SU-DHL-6 (cell line): ENCODE data around the gene INPP4B.

ENCODE experiments used
- H2AFZ ChIP-seq: fragments of 200-600 bp; sonication (generic); 2 replicates; pipeline ENCODE4 v1.6.1; 2014; ENCODE audit warnings: low read depth, mild to moderate bottlenecking, moderate library complexity, mixed read lengths, antibody characterized with exemption, low read length; ENCODE audit not compliant: severe bottlenecking
- H3F3A ChIP-seq: fragments of 200-600 bp; shearing (Covaris generic); 2 replicates; pipeline ENCODE4 v1.6.0; 2016; ENCODE audit warnings: antibody characterized with exemption, mild to moderate bottlenecking; ENCODE audit not compliant: insufficient read depth
- H3K27ac ChIP-seq: fragments of 200-600 bp; sonication (generic); 2 replicates; pipeline ENCODE4 v1.5.1; 2016; ENCODE audit warnings: low read depth, mild to moderate bottlenecking, low read length, moderate library complexity, mixed read lengths
- H3K27me3 ChIP-seq: fragments of 200-600 bp; sonication (generic), shearing (Covaris generic); 2 replicates; pipeline ENCODE4 v1.6.0; 2014; ENCODE audit warnings: mild to moderate bottlenecking, low read length
- H3K36me3 ChIP-seq: fragments of 200-600 bp; sonication (generic); 2 replicates; pipeline ENCODE4 v1.6.1; 2014; ENCODE audit warnings: mild to moderate bottlenecking, low read length, mixed read lengths
- H3K4me2 ChIP-seq: fragments of 300-600, 200-600 bp; shearing (Covaris generic), sonication (generic); 2 replicates; pipeline ENCODE4 v1.6.0; 2014; ENCODE audit warnings: low read length, low read depth, mild to moderate bottlenecking; ENCODE audit not compliant: poor library complexity, severe bottlenecking
- H3K4me3 ChIP-seq: fragments of 200-600 bp; sonication (generic); 2 replicates; pipeline ENCODE4 v1.5.1; 2014; ENCODE audit warnings: antibody characterized with exemption, low read length, mild to moderate bottlenecking, mixed read lengths; ENCODE audit not compliant: insufficient read depth, poor library complexity, severe bottlenecking
- H3K79me2 ChIP-seq: fragments of 200-600 bp; sonication (generic); 2 replicates; pipeline ENCODE4 v1.6.1; 2014; ENCODE audit warnings: mild to moderate bottlenecking, low read length, moderate library complexity; ENCODE audit not compliant: insufficient read depth
- H3K9ac ChIP-seq: fragments of 200-600 bp; sonication (generic); 2 replicates; pipeline ENCODE4 v1.7.0; 2014; ENCODE audit warnings: mild to moderate bottlenecking, low read length
- H3K9me2 ChIP-seq: fragments of 200-600 bp; sonication (generic); replicated peaks from 2 replicates; pipeline ENCODE4 v1.6.1; 2014; ENCODE audit warnings: low read length; ENCODE audit not compliant: insufficient read depth
- H3K9me3 ChIP-seq: fragments of 200-600 bp; sonication (generic); 2 replicates; pipeline ENCODE4 v1.6.1; 2014; ENCODE audit warnings: low read length, mixed read lengths; ENCODE audit not compliant: insufficient read depth
- H4K20me1 ChIP-seq: fragments of 200-600 bp; sonication (generic); 2 replicates; pipeline ENCODE4 v1.6.1; 2014; ENCODE audit warnings: low read depth, mild to moderate bottlenecking, antibody characterized with exemption, low read length, moderate library complexity, mixed read lengths
- CTCF ChIP-seq: fragments of 200-600 bp; sonication (generic); IDR thresholded peaks from one replicate; pipeline ENCODE4 v1.5.1; 2017; ENCODE audit warnings: antibody characterized with exemption, mild to moderate bottlenecking, low read length, moderate library complexity; ENCODE audit not compliant: insufficient read depth, poor library complexity, severe bottlenecking
- EZH2phosphoT487 ChIP-seq: fragments of 200-600 bp; sonication (generic), shearing (Covaris generic); conservative IDR thresholded peaks from 2 replicates; pipeline ENCODE4 v1.6.1; 2018; ENCODE audit warnings: mild to moderate bottlenecking, antibody characterized with exemption, low read length, moderate library complexity, mixed read lengths

INPP4B gene

GRCh38 chr4:142316025-142316424 is 530.1 kb downstream of the INPP4B start:
- H2AFZ ChIP-seq, result no peak overlapping the region
- H3K79me2 ChIP-seq, result no peaks in the 10 kb centered on the region
- no peak overlapping the region for H3K4me2 ChIP-seq
- H3K27ac ChIP-seq, result no peak overlapping the region
- no peak overlapping the region for H3K4me3 ChIP-seq
- no peak overlapping the region for H3K9ac ChIP-seq
- no peaks in the 10 kb centered on the region for H3K9me3 ChIP-seq
- TF ChIP-seq EZH2phosphoT487, result no peak
- TF ChIP-seq CTCF, result no peak
- no peaks in the 10 kb centered on the region for H3K9me2 ChIP-seq
- no peaks in the 10 kb centered on the region for H3F3A ChIP-seq
- H4K20me1 ChIP-seq, result no peaks in the 10 kb centered on the region
- H3K27me3 ChIP-seq, result no peaks in the 10 kb centered on the region
- H3K36me3 ChIP-seq, result no peaks in the 10 kb centered on the region

- H3K27me3 ChIP-seq, result no peaks in the 10 kb centered on the region
- no peak overlapping the region for H3K4me2 ChIP-seq
- H3F3A ChIP-seq, result no peaks in the 10 kb centered on the region
- no peak overlapping the region for H3K4me3 ChIP-seq
- no peak overlapping the region for H3K9ac ChIP-seq
- TF ChIP-seq EZH2phosphoT487, result no peak
- no peak for TF ChIP-seq CTCF
- no peaks in the 10 kb centered on the region for H3K36me3 ChIP-seq
- no peak overlapping the region for H3K27ac ChIP-seq
- H3K79me2 ChIP-seq, result no peaks in the 10 kb centered on the region
- no peaks in the 10 kb centered on the region for H3K9me2 ChIP-seq
- H4K20me1 ChIP-seq, result no peaks in the 10 kb centered on the region
- H3K9me3 ChIP-seq, result no peaks in the 10 kb centered on the region
- H2AFZ ChIP-seq, result no peak overlapping the region
Measured at GRCh38 chr4:142314686-142315085, 531.4 kb downstream of the INPP4B start.

GRCh38 chr4:142314247-142314646 is 531.9 kb downstream of the INPP4B start:
- no peak overlapping the region for H3K27ac ChIP-seq
- H3K9me2 ChIP-seq, result no peaks in the 10 kb centered on the region
- TF ChIP-seq EZH2phosphoT487 (no peak), CTCF (no peak)
- no peaks in the 10 kb centered on the region for H3K27me3 ChIP-seq
- H3K9ac ChIP-seq, result no peak overlapping the region
- no peak overlapping the region for H3K4me2 ChIP-seq
- H3K79me2 ChIP-seq, result no peaks in the 10 kb centered on the region
- no peaks in the 10 kb centered on the region for H3F3A ChIP-seq
- no peak overlapping the region for H3K4me3 ChIP-seq
- H2AFZ ChIP-seq, result no peak overlapping the region
- H3K36me3 ChIP-seq, result no peaks in the 10 kb centered on the region
- H3K9me3 ChIP-seq, result no peaks in the 10 kb centered on the region
- no peaks in the 10 kb centered on the region for H4K20me1 ChIP-seq
